ENCODE results near the gene UNK. TPM values are rescaled to one million over a fixed set of nuclear protein-coding genes. Genes with fewer than 3 reads are reported as not detected.

Gene UNK
- total RNA-seq, 1 experiment from 2014 or later, result 35.4 TPM

DNA sequence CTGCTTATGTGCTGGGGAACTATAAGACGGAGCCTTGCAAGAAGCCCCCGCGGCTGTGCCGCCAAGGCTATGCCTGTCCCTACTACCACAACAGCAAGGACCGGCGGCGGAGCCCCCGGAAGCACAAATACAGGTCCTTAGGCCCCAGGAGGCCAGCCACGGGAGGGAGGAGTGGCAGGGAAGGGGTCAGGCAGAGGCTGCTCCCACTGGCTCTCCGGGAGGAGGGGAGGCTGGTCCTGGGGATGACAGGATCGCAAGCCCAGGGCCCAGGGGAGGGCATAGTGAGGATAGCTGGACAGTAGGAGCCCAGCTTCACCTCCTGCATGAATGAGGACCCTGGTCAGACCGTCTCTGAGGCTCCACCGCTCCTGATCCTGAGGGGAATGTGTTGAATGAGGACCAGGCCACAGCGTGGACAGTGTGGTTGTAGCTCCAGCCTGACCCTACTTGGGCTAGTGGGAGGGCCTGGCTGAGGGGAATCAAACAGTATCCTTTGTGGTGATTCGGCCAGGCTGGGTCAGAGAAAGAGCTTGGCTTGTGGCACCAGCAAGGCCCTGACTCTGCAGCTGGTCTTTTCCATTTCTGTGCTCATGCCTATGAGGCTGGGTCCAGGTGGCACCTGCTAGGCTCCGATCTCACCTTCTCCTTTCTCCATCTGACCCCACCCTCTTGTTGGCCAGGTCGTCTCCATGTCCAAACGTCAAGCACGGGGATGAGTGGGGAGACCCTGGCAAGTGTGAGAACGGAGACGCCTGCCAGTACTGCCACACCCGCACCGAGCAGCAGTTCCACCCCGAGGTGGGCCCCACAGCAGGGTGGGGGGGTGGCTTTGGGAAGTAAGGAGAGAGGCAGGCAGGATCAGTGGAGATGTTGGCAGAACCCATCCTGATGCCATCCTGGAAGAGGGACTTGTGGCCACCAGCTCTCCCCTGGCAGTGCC is 28.7 kb downstream of the UNK start (continued):
- TF ChIP-seq SMAD3 (CRISPR knock-in tag; IDR thresholded peaks at IDR 0.05; ENCODE audit: borderline replicate concordance), result no peak
- TF ChIP-seq SP1 (CRISPR knock-in tag; conservative IDR thresholded peaks at IDR 0.05), result no peak
- TF ChIP-seq TEAD4 (CRISPR knock-in tag; IDR thresholded peaks at IDR 0.05), result no peak
- TF ChIP-seq MLX (CRISPR knock-in tag; IDR thresholded peaks at IDR 0.05), result no peak
- no peak for TF ChIP-seq NFYB (CRISPR knock-in tag; conservative IDR thresholded peaks at IDR 0.05; ENCODE audit: low read depth)

DNA sequence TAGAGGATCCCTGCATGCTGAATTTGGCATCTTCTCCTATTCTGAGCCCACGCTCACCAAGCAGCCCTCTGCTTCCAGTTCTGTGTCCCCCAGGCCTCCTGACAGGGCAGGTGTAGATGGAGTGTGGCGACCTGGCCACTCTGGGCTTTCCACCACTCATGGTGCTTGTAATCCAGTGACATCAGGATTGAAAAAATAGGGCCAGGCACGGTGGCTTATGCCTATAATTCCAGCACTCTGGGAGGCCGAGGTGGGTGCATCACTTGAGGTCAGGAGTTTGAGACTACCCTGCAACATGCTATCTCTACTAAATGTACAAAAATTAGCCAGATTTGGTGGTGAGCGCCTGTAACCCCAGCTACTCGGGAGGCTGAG is 29.4 kb downstream of the UNK start:
- CTCF ChIA-PET, result interaction anchor here (1.6 to 2.1 kb wide), 2 partner anchors 13 to 16 kb away, joined by 4 to 5 read pairs; no protein-coding TSS in a partner anchor
- peaks cover 37% of the 10 kb centered on the region for H3K36me3 Mint-ChIP-seq

More for the DNA sequence above, 29.4 kb downstream of the UNK start:
- H3K4me1 Mint-ChIP-seq, result no peaks in the 10 kb centered on the region
- POLR2A ChIA-PET, result interaction anchor here (0.7 kb wide), 1 partner anchor 338 kb away, joined by 4 read pairs; no protein-coding TSS in a partner anchor
- ATAC-seq, result no peak
- H3K27me3 Mint-ChIP-seq (ENCODE audit: low read depth), result no peaks in the 10 kb centered on the region
- H3K27ac Mint-ChIP-seq, result no peak overlapping the region
- no peak overlapping the region for H3K4me3 Mint-ChIP-seq
- no peak for DNase-seq (ENCODE audit: low spot score)
- no peaks in the 10 kb centered on the region for H3K9me3 Mint-ChIP-seq
- TF ChIP-seq STAT6 (CRISPR knock-in tag; conservative IDR thresholded peaks at IDR 0.05; ENCODE audit: low read depth) (no peak), ZNF317 (CRISPR knock-in tag; IDR thresholded peaks at IDR 0.05; ENCODE audit: borderline replicate concordance, low read depth) (no peak), GRHL2 (CRISPR knock-in tag; IDR thresholded peaks at IDR 0.05; ENCODE audit: insufficient replicate concordance, severe bottlenecking) (no peak), CREB1 (CRISPR knock-in tag; IDR thresholded peaks at IDR 0.05) (no peak), SP1 (CRISPR knock-in tag; conservative IDR thresholded peaks at IDR 0.05) (no peak), SOX15 (CRISPR knock-in tag; IDR thresholded peaks at IDR 0.05) (no peak), KAT7 (CRISPR knock-in tag; IDR thresholded peaks at IDR 0.05; ENCODE audit: borderline replicate concordance) (no peak), ZBTB21 (CRISPR knock-in tag; IDR thresholded peaks at IDR 0.05; ENCODE audit: borderline replicate concordance) (no peak), ZNF671 (CRISPR knock-in tag; IDR thresholded peaks at IDR 0.05) (no peak), JAZF1 (CRISPR knock-in tag; IDR thresholded peaks at IDR 0.05) (no peak), ZBTB43 (CRISPR knock-in tag; IDR thresholded peaks at IDR 0.05) (no peak), NR2C2 (CRISPR knock-in tag; IDR thresholded peaks at IDR 0.05) (no peak), SMAD4 (CRISPR knock-in tag; IDR thresholded peaks at IDR 0.05) (no peak), RORB (CRISPR knock-in tag; IDR thresholded peaks at IDR 0.05) (no peak), ZNF423 (CRISPR knock-in tag; IDR thresholded peaks at IDR 0.05) (no peak)
- TF ChIP-seq, protein P1, sequence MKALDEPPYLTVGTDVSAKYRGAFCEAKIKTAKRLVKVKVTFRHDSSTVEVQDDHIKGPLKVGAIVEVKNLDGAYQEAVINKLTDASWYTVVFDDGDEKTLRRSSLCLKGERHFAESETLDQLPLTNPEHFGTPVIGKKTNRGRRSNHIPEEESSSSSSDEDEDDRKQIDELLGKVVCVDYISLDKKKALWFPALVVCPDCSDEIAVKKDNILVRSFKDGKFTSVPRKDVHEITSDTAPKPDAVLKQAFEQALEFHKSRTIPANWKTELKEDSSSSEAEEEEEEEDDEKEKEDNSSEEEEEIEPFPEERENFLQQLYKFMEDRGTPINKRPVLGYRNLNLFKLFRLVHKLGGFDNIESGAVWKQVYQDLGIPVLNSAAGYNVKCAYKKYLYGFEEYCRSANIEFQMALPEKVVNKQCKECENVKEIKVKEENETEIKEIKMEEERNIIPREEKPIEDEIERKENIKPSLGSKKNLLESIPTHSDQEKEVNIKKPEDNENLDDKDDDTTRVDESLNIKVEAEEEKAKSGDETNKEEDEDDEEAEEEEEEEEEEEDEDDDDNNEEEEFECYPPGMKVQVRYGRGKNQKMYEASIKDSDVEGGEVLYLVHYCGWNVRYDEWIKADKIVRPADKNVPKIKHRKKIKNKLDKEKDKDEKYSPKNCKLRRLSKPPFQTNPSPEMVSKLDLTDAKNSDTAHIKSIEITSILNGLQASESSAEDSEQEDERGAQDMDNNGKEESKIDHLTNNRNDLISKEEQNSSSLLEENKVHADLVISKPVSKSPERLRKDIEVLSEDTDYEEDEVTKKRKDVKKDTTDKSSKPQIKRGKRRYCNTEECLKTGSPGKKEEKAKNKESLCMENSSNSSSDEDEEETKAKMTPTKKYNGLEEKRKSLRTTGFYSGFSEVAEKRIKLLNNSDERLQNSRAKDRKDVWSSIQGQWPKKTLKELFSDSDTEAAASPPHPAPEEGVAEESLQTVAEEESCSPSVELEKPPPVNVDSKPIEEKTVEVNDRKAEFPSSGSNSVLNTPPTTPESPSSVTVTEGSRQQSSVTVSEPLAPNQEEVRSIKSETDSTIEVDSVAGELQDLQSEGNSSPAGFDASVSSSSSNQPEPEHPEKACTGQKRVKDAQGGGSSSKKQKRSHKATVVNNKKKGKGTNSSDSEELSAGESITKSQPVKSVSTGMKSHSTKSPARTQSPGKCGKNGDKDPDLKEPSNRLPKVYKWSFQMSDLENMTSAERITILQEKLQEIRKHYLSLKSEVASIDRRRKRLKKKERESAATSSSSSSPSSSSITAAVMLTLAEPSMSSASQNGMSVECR (CRISPR knock-in tag; IDR thresholded peaks at IDR 0.05; ENCODE audit: borderline replicate concordance), result no peak

Data from WTC11 (cell line).